CD4-positive, alpha-beta T cell (primary cell): Measurements from ENCODE around the gene DLX5. TPM values are rescaled to one million over a fixed set of nuclear protein-coding genes. Genes with fewer than 3 reads are reported as not detected.

Source experiments
- ATAC-seq: fragments of 200-7000 bp; cut with Tn5 transposase; one replicate; pipeline ENCODE4 v1.10.0; 2022; ENCODE audit warnings: mild to moderate bottlenecking; ENCODE audit not compliant: poor library complexity
- CTCF ChIA-PET: fragments of 350-600 bp; sonication (Branson Sonifier 250); formaldehyde crosslinking; loops from one replicate; lab custom pipeline; 2021; ENCODE audit warnings: antibody characterized with exemption, inconsistent platforms; lab: Charles Lee
- POLR2A ChIA-PET: fragments of 350-600 bp; sonication (Branson Sonifier 250); formaldehyde crosslinking; loops from one replicate; lab custom pipeline; 2021; ENCODE audit warnings: antibody characterized with exemption, inconsistent platforms; lab: Charles Lee
- DNase-seq, 14 experiments: peaks; one replicate each; pipeline ENCODE4 v3.0.0-alpha.2; 2013 to 2020; ENCODE audit warnings: mixed read lengths in 2 of 14
- H3K27ac ChIP-seq, 2 donors: one replicate each; pipeline versions ENCODE4 v1.5.1 to v1.7.0; 2013; ENCODE audit warnings: low read length in 2 of 2, low read depth in 1 of 2, mild to moderate bottlenecking in 1 of 2
- H3K27me3 ChIP-seq, 2 experiments: 1 replicate in 1 of 2; 2 replicates in 1 of 2; pipeline versions ENCODE4 v1.6.1 to v1.7.0; 2013; ENCODE audit warnings: low read length in 2 of 2, control low read depth in 1 of 2, mild to moderate bottlenecking in 1 of 2, moderate library complexity in 1 of 2; ENCODE audit not compliant: insufficient read depth in 2 of 2, control insufficient read depth in 1 of 2
- H3K36me3 ChIP-seq: one replicate; pipeline ENCODE4 v1.6.1; 2013; ENCODE audit warnings: low read length, control low read depth; ENCODE audit not compliant: insufficient read depth
- H3K4me1 ChIP-seq: one replicate; pipeline ENCODE4 v1.6.1; 2013; ENCODE audit warnings: low read length, control low read depth; ENCODE audit not compliant: insufficient read depth
- H3K4me3 ChIP-seq: one replicate; pipeline ENCODE4 v1.5.1; 2013; ENCODE audit warnings: mild to moderate bottlenecking, low read length, moderate library complexity
- H3K9me3 ChIP-seq, 2 experiments: 1 replicate in 1 of 2; 2 replicates in 1 of 2; pipeline versions ENCODE4 v1.6.1 to v1.7.0; 2013; ENCODE audit warnings: low read length in 2 of 2, mild to moderate bottlenecking in 2 of 2, control low read depth in 1 of 2, moderate library complexity in 1 of 2; ENCODE audit not compliant: control insufficient read depth in 1 of 2, insufficient read depth in 1 of 2
- H3K27ac Mint-ChIP-seq: one replicate; pipeline ENCODE4 v1.8.0; 2020; ENCODE audit warnings: mixed read lengths
- H3K27me3 Mint-ChIP-seq: one replicate; pipeline ENCODE4 v1.8.0; 2021; ENCODE audit warnings: mixed read lengths
- H3K36me3 Mint-ChIP-seq: one replicate; pipeline ENCODE4 v1.8.0; 2021; ENCODE audit warnings: low read depth, mixed read lengths
- H3K4me1 Mint-ChIP-seq: one replicate; pipeline ENCODE4 v1.8.0; 2021; ENCODE audit warnings: low read depth, mixed read lengths
- H3K4me3 Mint-ChIP-seq: one replicate; pipeline ENCODE4 v1.8.0; 2020; ENCODE audit warnings: mild to moderate bottlenecking, mixed read lengths
- H3K9me3 Mint-ChIP-seq: one replicate; pipeline ENCODE4 v1.8.0; 2020; ENCODE audit warnings: mixed read lengths
- intact Hi-C, 2 experiments: fragments of 100-400 bp; cut with DNase I in 1 of 2; cut with micrococcal nuclease in 1 of 2; formaldehyde crosslinking; loops; one replicate each; pipeline versions ENCODE4 v1.15.1 to v1.9.0; 2023 to 2025; cut with DNase I, micrococcal nuclease
- total RNA-seq, 174 experiments: library from RNA in 2 of 174; stranded (reverse) in 2 of 174; gene quantifications; one replicate each; pipeline ENCODE4 v1.2.3 and lab custom pipeline; 2021 to 2026
- TF ChIP-seq, protein P1 (sequence below): fragments of 200-600 bp; IDR thresholded peaks from one replicate; pipeline ENCODE4 v1.8.0; 2022; ENCODE audit warnings: antibody characterized with exemption, mild to moderate bottlenecking

DLX5 gene
- total RNA-seq, 2 experiments from 2014 or later: not detected

DNA sequence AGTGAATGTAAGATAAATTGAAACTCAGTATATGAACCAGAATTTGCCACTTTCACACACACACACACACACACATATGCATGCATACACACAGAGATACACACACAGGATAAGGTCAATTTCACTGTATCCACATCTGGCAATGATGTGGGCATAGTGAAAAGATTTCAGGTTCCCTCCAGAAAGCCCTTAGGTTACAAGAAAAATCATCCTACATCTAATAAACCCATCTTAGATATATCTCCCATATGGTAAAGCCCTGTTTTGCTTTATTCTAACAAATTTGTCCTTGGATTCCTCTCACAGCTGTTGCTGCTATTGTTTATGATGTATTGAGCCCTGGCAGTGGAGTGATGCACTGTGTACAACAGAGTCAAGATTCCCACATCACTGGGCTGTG is 47.2 kb downstream of the DLX5 start:
- CTCF ChIA-PET: no interaction called here
- Histone ChIP-seq H3K27ac (no peak overlapping the region), H3K27me3 (peaks cover 0 to 19% of the 10 kb centered on the region in 2 experiments), H3K9me3 (peaks cover 0 to 4% of the 10 kb centered on the region in 2 experiments), H3K36me3 (no peaks in the 10 kb centered on the region), H3K4me1 (no peaks in the 10 kb centered on the region), H3K4me3 (no peak overlapping the region)
- POLR2A ChIA-PET: no interaction called here
- no peak overlapping the region for H3K4me3 Mint-ChIP-seq
- H3K27ac Mint-ChIP-seq: no peak overlapping the region
- H3K9me3 Mint-ChIP-seq: peaks cover 2% of the 10 kb centered on the region
- H3K27me3 Mint-ChIP-seq: peaks cover 67% of the 10 kb centered on the region
- H3K36me3 Mint-ChIP-seq: no peaks in the 10 kb centered on the region
- TF ChIP-seq, protein P1, sequence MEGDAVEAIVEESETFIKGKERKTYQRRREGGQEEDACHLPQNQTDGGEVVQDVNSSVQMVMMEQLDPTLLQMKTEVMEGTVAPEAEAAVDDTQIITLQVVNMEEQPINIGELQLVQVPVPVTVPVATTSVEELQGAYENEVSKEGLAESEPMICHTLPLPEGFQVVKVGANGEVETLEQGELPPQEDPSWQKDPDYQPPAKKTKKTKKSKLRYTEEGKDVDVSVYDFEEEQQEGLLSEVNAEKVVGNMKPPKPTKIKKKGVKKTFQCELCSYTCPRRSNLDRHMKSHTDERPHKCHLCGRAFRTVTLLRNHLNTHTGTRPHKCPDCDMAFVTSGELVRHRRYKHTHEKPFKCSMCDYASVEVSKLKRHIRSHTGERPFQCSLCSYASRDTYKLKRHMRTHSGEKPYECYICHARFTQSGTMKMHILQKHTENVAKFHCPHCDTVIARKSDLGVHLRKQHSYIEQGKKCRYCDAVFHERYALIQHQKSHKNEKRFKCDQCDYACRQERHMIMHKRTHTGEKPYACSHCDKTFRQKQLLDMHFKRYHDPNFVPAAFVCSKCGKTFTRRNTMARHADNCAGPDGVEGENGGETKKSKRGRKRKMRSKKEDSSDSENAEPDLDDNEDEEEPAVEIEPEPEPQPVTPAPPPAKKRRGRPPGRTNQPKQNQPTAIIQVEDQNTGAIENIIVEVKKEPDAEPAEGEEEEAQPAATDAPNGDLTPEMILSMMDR: no peak
- ATAC-seq (no peak), DNase-seq (no peak)
- intact Hi-C loops: no loop called here
- H3K4me1 Mint-ChIP-seq: no peaks in the 10 kb centered on the region

DNA sequence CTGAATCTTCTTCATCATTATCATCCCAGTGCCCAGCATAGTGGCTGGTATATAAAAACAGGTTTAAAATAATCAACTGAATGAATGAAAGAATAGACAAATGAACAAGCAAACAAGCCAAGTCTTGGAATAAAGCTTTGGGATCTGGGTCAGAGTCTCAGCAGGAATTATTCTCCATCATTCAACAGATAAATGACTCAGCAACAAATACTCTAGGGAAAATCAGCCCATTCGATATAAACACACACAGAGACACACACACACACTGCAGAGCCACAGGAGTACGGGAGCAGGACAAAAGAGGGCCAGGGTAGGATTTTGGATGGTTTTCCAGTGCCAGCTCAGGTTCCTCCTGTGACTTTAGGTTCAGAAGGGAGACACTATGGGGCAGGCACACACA is 48.5 kb downstream of the DLX5 start:
- Mint-ChIP-seq H3K27ac (no peak overlapping the region), H3K27me3 (peaks cover 71% of the 10 kb centered on the region), H3K36me3 (no peaks in the 10 kb centered on the region), H3K9me3 (no peaks in the 10 kb centered on the region), H3K4me1 (no peaks in the 10 kb centered on the region), H3K4me3 (no peak overlapping the region)
- Histone ChIP-seq H3K4me3 (no peak overlapping the region), H3K36me3 (no peaks in the 10 kb centered on the region), H3K4me1 (no peaks in the 10 kb centered on the region), H3K9me3 (peaks cover 0 to 4% of the 10 kb centered on the region in 2 experiments), H3K27ac (no peak overlapping the region), H3K27me3 (peaks cover 0 to 16% of the 10 kb centered on the region in 2 experiments)
- ATAC-seq (no peak), DNase-seq (no peak)
- intact Hi-C loops: no loop called here
- POLR2A ChIA-PET: no interaction called here
- TF ChIP-seq, protein P1: no peak
- CTCF ChIA-PET: no interaction called here

DNA sequence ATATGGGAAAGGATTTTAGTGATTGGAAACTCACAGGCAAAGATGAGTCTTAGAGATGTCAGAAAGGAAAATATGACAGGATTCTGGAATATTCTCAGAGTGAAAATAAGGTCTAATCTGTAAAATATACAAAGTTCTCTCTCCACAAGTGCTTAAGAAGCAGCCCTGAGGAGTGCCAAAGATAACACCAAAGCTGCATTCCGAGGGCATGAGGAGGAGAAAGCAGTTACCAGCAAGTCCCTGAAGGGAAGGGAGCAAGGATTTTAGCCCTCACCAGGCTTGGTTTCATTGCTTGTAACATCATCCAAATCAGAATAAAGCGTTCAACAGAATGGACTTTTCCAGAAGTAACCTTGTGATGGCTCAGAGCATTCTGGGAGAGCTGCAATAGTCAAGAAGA is 50.6 kb downstream of the DLX5 start:
- H3K27ac ChIP-seq: no peak overlapping the region
- no peak overlapping the region for H3K4me3 ChIP-seq
- no peaks in the 10 kb centered on the region for H3K9me3 ChIP-seq
- no peaks in the 10 kb centered on the region for H3K36me3 Mint-ChIP-seq
- no peak for DNase-seq
- H3K4me3 Mint-ChIP-seq: no peak overlapping the region
- H3K4me1 ChIP-seq: no peaks in the 10 kb centered on the region
- no peak overlapping the region for H3K27ac Mint-ChIP-seq
- no peaks in the 10 kb centered on the region for H3K36me3 ChIP-seq
- H3K9me3 Mint-ChIP-seq: no peaks in the 10 kb centered on the region
- H3K27me3 Mint-ChIP-seq: peaks cover 72% of the 10 kb centered on the region
- TF ChIP-seq, protein P1: no peak
- no peak for ATAC-seq
- ChIA-PET CTCF (no interaction called here), POLR2A (no interaction called here)
- H3K4me1 Mint-ChIP-seq: no peaks in the 10 kb centered on the region
- H3K27me3 ChIP-seq: peaks cover 8 to 24% of the 10 kb centered on the region in 2 experiments
- intact Hi-C loops: no loop called here
